Femur (tissue), 1 donor: Measurements from ENCODE around the gene CIITA.
A peak's percentile ranks its signal among the peaks of the same experiment; 100 is the strongest.

Experiments
- DNase-seq: peaks from one replicate; pipeline ENCODE4 v3.0.0-alpha.2; 2017

The CIITA gene

GRCh38 chr16:10852948-10853347 lies 24.1 kb upstream of the CIITA start:
- DNase-seq, result no peak

- no peak for DNase-seq
Observed at GRCh38 chr16:10856042-10856441, 21.0 kb upstream of the CIITA start.

- DNase-seq, result no peak
Observed at GRCh38 chr16:10858203-10858602, 18.8 kb upstream of the CIITA start.

GRCh38 chr16:10859020-10859419 lies 18.0 kb upstream of the CIITA start:
- DNase-seq, result no peak

- DNase-seq, result no peak
Observed at GRCh38 chr16:10859658-10860057, 17.3 kb upstream of the CIITA start.

GRCh38 chr16:10862438-10862837 lies 14.6 kb upstream of the CIITA start:
- no peak for DNase-seq

GRCh38 chr16:10865991-10866966 lies 10.7 kb upstream of the CIITA start:
- no peak for DNase-seq

- no peak for DNase-seq
Observed at GRCh38 chr16:10867199-10867598, 9.8 kb upstream of the CIITA start.

GRCh38 chr16:10868104-10868595 lies 8.9 kb upstream of the CIITA start:
- no peak for DNase-seq

- peak; percentile 65 for DNase-seq
Observed at GRCh38 chr16:10868596-10869469, 8.2 kb upstream of the CIITA start.

- no peak for DNase-seq
Observed at GRCh38 chr16:10870137-10870776, 6.7 kb upstream of the CIITA start.

- no peak for DNase-seq
Observed at GRCh38 chr16:10870808-10871156, 6.2 kb upstream of the CIITA start.

- peak; percentile 54 for DNase-seq
Observed at GRCh38 chr16:10871157-10871991, 5.6 kb upstream of the CIITA start.

GRCh38 chr16:10876315-10876714 lies 687 bp upstream of the CIITA start:
- no peak for DNase-seq

GRCh38 chr16:10877472-10877946 lies 507 bp downstream of the CIITA start:
- no peak for DNase-seq

GRCh38 chr16:10878328-10878643 lies 1.3 kb downstream of the CIITA start:
- no peak for DNase-seq

GRCh38 chr16:10878644-10879501 lies 1.9 kb downstream of the CIITA start:
- peak; percentile 36 for DNase-seq

GRCh38 chr16:10879681-10880589 lies 2.9 kb downstream of the CIITA start:
- DNase-seq, result no peak

GRCh38 chr16:10880594-10881452 lies 3.8 kb downstream of the CIITA start:
- no peak for DNase-seq
